HepG2 (cell line): ENCODE measurements around the gene MAP1LC3A. TPM values are rescaled to one million over a fixed set of nuclear protein-coding genes. Genes with fewer than 3 reads are reported as not detected.
A peak's percentile ranks its signal among the peaks of the same experiment; 100 is the strongest.

Experiments
- BCL6 ChIP-seq: IDR thresholded peaks from 2 replicates; pipeline ENCODE4 v1.6.1; 2016; ENCODE audit warnings: missing genetic modification reagents, missing compliant biosample characterization
- FOXC1 ChIP-seq: sonication (generic); formaldehyde crosslinking; IDR thresholded peaks from 2 replicates; pipeline ENCODE4 v1.8.0; 2022; ENCODE audit warnings: mild to moderate bottlenecking, missing genetic modification reagents, borderline replicate concordance
- KDM2A ChIP-seq: sonication (generic); formaldehyde crosslinking; IDR thresholded peaks from 2 replicates; pipeline ENCODE4 v1.4.0; 2020; ENCODE audit warnings: low read depth, missing genetic modification reagents, borderline replicate concordance
- KDM5B ChIP-seq: sonication (generic); formaldehyde crosslinking; IDR thresholded peaks from 2 replicates; pipeline ENCODE4 v1.4.0; 2020; ENCODE audit warnings: missing genetic modification reagents, mild to moderate bottlenecking, borderline replicate concordance
- MEIS1 ChIP-seq: sonication (generic); formaldehyde crosslinking; IDR thresholded peaks from 2 replicates; pipeline ENCODE4 v1.9.0; 2021; ENCODE audit warnings: mild to moderate bottlenecking, missing genetic modification reagents, moderate library complexity, borderline replicate concordance
- NFATC3 ChIP-seq: sonication (generic); formaldehyde crosslinking; IDR thresholded peaks from 2 replicates; pipeline ENCODE4 v1.5.1; 2020; ENCODE audit warnings: mild to moderate bottlenecking, missing genetic modification reagents
- NR2F6 ChIP-seq, 2 experiments: IDR thresholded peaks; 2 replicates each; pipeline ENCODE4 v1.6.1; 2016; ENCODE audit warnings: antibody characterized with exemption in 1 of 2, mild to moderate bottlenecking in 1 of 2
- POLR2AphosphoS2 ChIP-seq: IDR thresholded peaks from 2 replicates; pipeline ENCODE4 v1.6.1; 2011; ENCODE audit warnings: low read depth, low read length, improper control_type of control experiment
- PTBP1 ChIP-seq: fragments of 200-400 bp; formaldehyde crosslinking; IDR thresholded peaks from 2 replicates; pipeline ENCODE4 v1.6.1; 2018; ENCODE audit warnings: low read length, low read depth; ENCODE audit not compliant: poor library complexity, severe bottlenecking
- RBAK ChIP-seq: sonication (generic); formaldehyde crosslinking; IDR thresholded peaks from 2 replicates; pipeline ENCODE4 v1.5.1; 2020; ENCODE audit warnings: mild to moderate bottlenecking, missing genetic modification reagents
- REL ChIP-seq: sonication (generic); formaldehyde crosslinking; conservative IDR thresholded peaks from 2 replicates; pipeline ENCODE4 v1.8.0; 2022; ENCODE audit warnings: mild to moderate bottlenecking, missing genetic modification reagents, moderate library complexity
- SRSF4 ChIP-seq: fragments of 200-400 bp; formaldehyde crosslinking; IDR thresholded peaks from one replicate; pipeline ENCODE4 v1.6.1; 2018; ENCODE audit warnings: mild to moderate bottlenecking, low read depth, low read length, moderate library complexity; ENCODE audit not compliant: poor library complexity, severe bottlenecking
- STAG1 ChIP-seq: sonication (generic); formaldehyde crosslinking; IDR thresholded peaks from 2 replicates; pipeline ENCODE4 v1.4.0; 2020; ENCODE audit warnings: missing genetic modification reagents
- TSC22D2 ChIP-seq: sonication (generic); formaldehyde crosslinking; IDR thresholded peaks from 2 replicates; pipeline ENCODE4 v1.5.1; 2020; ENCODE audit warnings: missing genetic modification reagents, mild to moderate bottlenecking, borderline replicate concordance
- XRCC5 ChIP-seq: fragments of 200-400 bp; formaldehyde crosslinking; optimal IDR thresholded peaks from 2 replicates; pipeline ENCODE3; 2017; ENCODE audit warnings: mild to moderate bottlenecking, low read length
- ZNF17 ChIP-seq: sonication (generic); formaldehyde crosslinking; IDR thresholded peaks from 2 replicates; pipeline ENCODE4 v1.5.0; 2020; ENCODE audit warnings: mild to moderate bottlenecking, missing genetic modification reagents
- ZNF253 ChIP-seq: sonication (generic); formaldehyde crosslinking; IDR thresholded peaks from 2 replicates; pipeline ENCODE4 v1.8.0; 2022; ENCODE audit warnings: mild to moderate bottlenecking, missing genetic modification reagents, borderline replicate concordance
- ZNF292 ChIP-seq: sonication (generic); formaldehyde crosslinking; IDR thresholded peaks from 2 replicates; pipeline ENCODE4 v1.8.1; 2022; ENCODE audit warnings: mild to moderate bottlenecking, low read depth, missing genetic modification reagents, borderline replicate concordance
- ZNF329 ChIP-seq: sonication (generic); formaldehyde crosslinking; IDR thresholded peaks from 2 replicates; pipeline ENCODE4 v1.9.0; 2021; ENCODE audit warnings: low read depth, mild to moderate bottlenecking, missing genetic modification reagents
- ZNF331 ChIP-seq: sonication (generic); formaldehyde crosslinking; IDR thresholded peaks from 2 replicates; pipeline ENCODE4 v1.4.0; 2020; ENCODE audit warnings: missing genetic modification reagents
- ZNF549 ChIP-seq: sonication (generic); formaldehyde crosslinking; IDR thresholded peaks from 2 replicates; pipeline ENCODE4 v1.5.0; 2020; ENCODE audit warnings: missing genetic modification reagents
- ZNF605 ChIP-seq: sonication (generic); formaldehyde crosslinking; IDR thresholded peaks from 2 replicates; pipeline ENCODE4 v1.8.0; 2022; ENCODE audit warnings: mild to moderate bottlenecking, missing genetic modification reagents
- polyA plus RNA-seq, 8 experiments: library from polyadenylated mRNA; depleted of rRNA in 3 of 8; stranded (reverse) in 7 of 8; unstranded in 1 of 8; fragments of >200 nt; fragmentation: Illumina TruSeq in 4 of 8; extraction: Trizol in 4 of 8; gene quantifications; 2 replicates each; pipeline versions ENCODE4 v1.2.1 to v1.2.3, GENCODE V29; 2011 to 2016; ENCODE audit warnings: low read depth in 4 of 8, missing spikeins in 1 of 8, mixed read lengths in 1 of 8; ENCODE audit not compliant: insufficient read depth in 1 of 8
- total RNA-seq, 5 experiments: library from RNA; depleted of rRNA; stranded (reverse); fragments of >200 nt; fragmentation: Illumina TruSeq; extraction: Trizol; gene quantifications; 2 replicates each; pipeline ENCODE4 v1.2.3, GENCODE V29; 2016; ENCODE audit warnings: low read depth in 1 of 5
- TF ChIP-seq, protein P1 (sequence below): IDR thresholded peaks from 2 replicates; pipeline ENCODE4 v1.6.1; 2016
- TF ChIP-seq, protein P2 (sequence below): sonication (generic); formaldehyde crosslinking; IDR thresholded peaks from 2 replicates; pipeline ENCODE4 v1.8.0; 2022; ENCODE audit warnings: missing genetic modification reagents, low read depth, mild to moderate bottlenecking, borderline replicate concordance
- TF ChIP-seq, protein P3 (sequence below), 2 experiments: sonication (generic) in 1 of 2; formaldehyde crosslinking in 1 of 2; IDR thresholded peaks; 2 replicates each; pipeline versions ENCODE4 v1.6.1 to v1.9.0; 2014 to 2022; ENCODE audit warnings: antibody characterized with exemption in 1 of 2, borderline replicate concordance in 1 of 2, inconsistent platforms in 1 of 2, low read depth in 1 of 2, missing genetic modification reagents in 1 of 2

Gene MAP1LC3A
- total and polyA plus RNA-seq, 2 of the 13 experiments (the other 11 are each of a cell fraction or from before 2014, with no cell fraction given) = not detected

DNA sequence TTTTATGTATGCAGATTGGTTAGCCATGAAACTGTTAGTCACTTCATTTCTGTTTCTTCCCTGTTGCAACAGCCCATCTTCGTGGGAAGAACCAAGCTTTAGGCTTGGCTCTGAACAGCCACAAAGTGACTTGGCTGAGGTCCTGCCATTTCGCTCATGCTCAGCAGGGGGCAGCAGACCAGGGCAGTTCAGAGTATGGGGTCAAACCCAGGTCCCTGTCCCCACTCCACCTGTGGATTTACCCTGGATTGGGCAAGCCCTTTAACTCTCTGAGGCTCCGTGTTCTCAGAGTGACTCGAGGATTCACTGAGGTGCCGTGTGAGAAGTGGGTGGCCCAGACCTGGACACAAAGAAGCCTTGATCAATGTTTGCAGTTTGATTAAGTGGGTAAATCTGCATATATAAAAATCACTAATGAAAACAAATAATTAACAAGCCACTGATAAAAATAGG is 19.8 kb upstream of the MAP1LC3A start (continued):
- TF ChIP-seq PTBP1 = no peak
- TF ChIP-seq, protein P1, sequence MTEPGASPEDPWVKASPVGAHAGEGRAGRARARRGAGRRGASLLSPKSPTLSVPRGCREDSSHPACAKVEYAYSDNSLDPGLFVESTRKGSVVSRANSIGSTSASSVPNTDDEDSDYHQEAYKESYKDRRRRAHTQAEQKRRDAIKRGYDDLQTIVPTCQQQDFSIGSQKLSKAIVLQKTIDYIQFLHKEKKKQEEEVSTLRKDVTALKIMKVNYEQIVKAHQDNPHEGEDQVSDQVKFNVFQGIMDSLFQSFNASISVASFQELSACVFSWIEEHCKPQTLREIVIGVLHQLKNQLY (CRISPR knock-in tag) = no peak
- TF ChIP-seq TSC22D2 (CRISPR knock-in tag) = no peak; the same call in 1 of the 2 replicates
- TF ChIP-seq, protein P2, sequence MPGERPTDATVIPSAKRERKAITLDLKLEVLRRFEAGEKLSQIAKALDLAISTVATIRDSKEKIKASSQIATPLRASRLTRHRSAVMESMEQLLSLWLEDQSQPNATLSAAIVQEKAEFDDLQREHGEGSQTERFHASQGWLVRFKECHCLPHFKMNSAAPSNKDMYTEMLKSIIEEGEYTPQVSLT (CRISPR knock-in tag) = no peak
- no peak for TF ChIP-seq SRSF4
- TF ChIP-seq POLR2AphosphoS2 = no peak
- TF ChIP-seq ZNF329 (CRISPR knock-in tag) = no peak
- no peak for TF ChIP-seq ZNF292 (CRISPR knock-in tag)
- peak; percentile 94 for TF ChIP-seq STAG1 (CRISPR knock-in tag)
- TF ChIP-seq REL (CRISPR knock-in tag) = no peak
- TF ChIP-seq NR2F6 (IDR thresholded peaks at IDR 0.05) = peak; percentile 77
- peak; percentile 84 for TF ChIP-seq NR2F6 (CRISPR knock-in tag; IDR thresholded peaks at IDR 0.05)
- peak; percentile 81; the same call in 1 of the 2 replicates for TF ChIP-seq NFATC3 (CRISPR knock-in tag)
- peak; percentile 89 for TF ChIP-seq XRCC5
- TF ChIP-seq RBAK (CRISPR knock-in tag) = no peak
- no peak for TF ChIP-seq FOXC1 (CRISPR knock-in tag)
- TF ChIP-seq ZNF605 = no peak
- TF ChIP-seq, protein P3, sequence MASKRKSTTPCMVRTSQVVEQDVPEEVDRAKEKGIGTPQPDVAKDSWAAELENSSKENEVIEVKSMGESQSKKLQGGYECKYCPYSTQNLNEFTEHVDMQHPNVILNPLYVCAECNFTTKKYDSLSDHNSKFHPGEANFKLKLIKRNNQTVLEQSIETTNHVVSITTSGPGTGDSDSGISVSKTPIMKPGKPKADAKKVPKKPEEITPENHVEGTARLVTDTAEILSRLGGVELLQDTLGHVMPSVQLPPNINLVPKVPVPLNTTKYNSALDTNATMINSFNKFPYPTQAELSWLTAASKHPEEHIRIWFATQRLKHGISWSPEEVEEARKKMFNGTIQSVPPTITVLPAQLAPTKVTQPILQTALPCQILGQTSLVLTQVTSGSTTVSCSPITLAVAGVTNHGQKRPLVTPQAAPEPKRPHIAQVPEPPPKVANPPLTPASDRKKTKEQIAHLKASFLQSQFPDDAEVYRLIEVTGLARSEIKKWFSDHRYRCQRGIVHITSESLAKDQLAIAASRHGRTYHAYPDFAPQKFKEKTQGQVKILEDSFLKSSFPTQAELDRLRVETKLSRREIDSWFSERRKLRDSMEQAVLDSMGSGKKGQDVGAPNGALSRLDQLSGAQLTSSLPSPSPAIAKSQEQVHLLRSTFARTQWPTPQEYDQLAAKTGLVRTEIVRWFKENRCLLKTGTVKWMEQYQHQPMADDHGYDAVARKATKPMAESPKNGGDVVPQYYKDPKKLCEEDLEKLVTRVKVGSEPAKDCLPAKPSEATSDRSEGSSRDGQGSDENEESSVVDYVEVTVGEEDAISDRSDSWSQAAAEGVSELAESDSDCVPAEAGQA (IDR thresholded peaks at IDR 0.05; ENCODE audit: low read depth) = no peak
- TF ChIP-seq, protein P3 (CRISPR knock-in tag; IDR thresholded peaks at IDR 0.05; ENCODE audit: borderline replicate concordance) = no peak
- peak; percentile 68 for TF ChIP-seq ZNF331 (CRISPR knock-in tag)
- no peak for TF ChIP-seq ZNF253 (CRISPR knock-in tag)
- peak; percentile 17; the same call in 1 of the 2 replicates for TF ChIP-seq BCL6 (CRISPR knock-in tag)
- peak; percentile 52; the same call in 1 of the 2 replicates for TF ChIP-seq KDM2A (CRISPR knock-in tag)
- no peak for TF ChIP-seq ZNF549 (CRISPR knock-in tag)
- no peak for TF ChIP-seq MEIS1 (CRISPR knock-in tag)
- TF ChIP-seq ZNF17 (CRISPR knock-in tag) = no peak
- peak; percentile 47; the same call in 1 of the 2 replicates for TF ChIP-seq KDM5B (CRISPR knock-in tag)
